Measurements from ENCODE around the gene OGFOD3.

- TF ChIP-seq CTCF (IDR thresholded peaks at IDR 0.05) (no peak), ZFX (IDR thresholded peaks at IDR 0.05; ENCODE audit: borderline replicate concordance) (no peak)
These were observed 26.8 kb downstream of the OGFOD3 start for GRCh38 chr17:82391496-82392066.

All from 22Rv1 (cell line).